ENCODE results near the gene RCAN2.
"Not testable (repeated sequence)": the region's sequence is repeated elsewhere in the genome, so short reads cannot be mapped to it uniquely, and the experiment has no call there.

The RCAN2 gene

GRCh38 chr6:46438245-46438644 lies 53.0 kb downstream of the RCAN2 start:
- DNase-seq: no peak

GRCh38 chr6:46437671-46438221 lies 53.5 kb downstream of the RCAN2 start:
- DNase-seq: no peak

- DNase-seq: no peak
These were observed 68.6 kb downstream of the RCAN2 start for GRCh38 chr6:46422619-46423018.

GRCh38 chr6:46421939-46422338 lies 69.3 kb downstream of the RCAN2 start:
- DNase-seq: no peak

GRCh38 chr6:46420921-46421638 lies 70.2 kb downstream of the RCAN2 start:
- DNase-seq: no peak

GRCh38 chr6:46419576-46420002 lies 71.7 kb downstream of the RCAN2 start:
- no peak for DNase-seq

GRCh38 chr6:46414398-46414797 lies 76.9 kb downstream of the RCAN2 start:
- DNase-seq: no peak

GRCh38 chr6:46412662-46413061 lies 78.6 kb downstream of the RCAN2 start:
- no peak for DNase-seq

- no peak for DNase-seq
These were observed 79.6 kb downstream of the RCAN2 start for GRCh38 chr6:46411456-46412197.

GRCh38 chr6:46410334-46410953 lies 80.8 kb downstream of the RCAN2 start:
- DNase-seq: no peak

- DNase-seq: no peak
These were observed 83.3 kb downstream of the RCAN2 start for GRCh38 chr6:46407776-46408530.

- no peak for DNase-seq
These were observed 84.0 kb downstream of the RCAN2 start for GRCh38 chr6:46407246-46407645.

GRCh38 chr6:46405620-46406180 lies 85.5 kb downstream of the RCAN2 start:
- not testable (repeated sequence) for DNase-seq

- DNase-seq: no peak
These were observed 90.4 kb downstream of the RCAN2 start for GRCh38 chr6:46400898-46401297.

GRCh38 chr6:46395530-46395929 lies 95.7 kb downstream of the RCAN2 start:
- no peak for DNase-seq

- DNase-seq: no peak
These were observed 97.3 kb downstream of the RCAN2 start for GRCh38 chr6:46393940-46394337.

- no peak for DNase-seq
These were observed 97.9 kb downstream of the RCAN2 start for GRCh38 chr6:46393161-46393939.

GRCh38 chr6:46392294-46392693 lies 99.0 kb downstream of the RCAN2 start:
- DNase-seq: no peak

GRCh38 chr6:46390153-46390876 lies 100.9 kb downstream of the RCAN2 start:
- DNase-seq: no peak

GRCh38 chr6:46387728-46388127 lies 103.5 kb downstream of the RCAN2 start:
- DNase-seq: not testable (repeated sequence)

- no peak for DNase-seq
These were observed 109.7 kb downstream of the RCAN2 start for GRCh38 chr6:46381579-46381978.

Measured in NCI-H1417 treated with DMSO at 0.1 percent for 48 hours (cell line).